GM19193 (cell line): ENCODE measurements around the gene ARFGEF3.

Experiments used
- POLR2A ChIP-seq: IDR thresholded peaks from 4 replicates; pipeline ENCODE4 v1.6.1; 2011; ENCODE audit not compliant: insufficient read depth, insufficient read length; ENCODE audit errors: extremely low read depth

The ARFGEF3 gene

DNA sequence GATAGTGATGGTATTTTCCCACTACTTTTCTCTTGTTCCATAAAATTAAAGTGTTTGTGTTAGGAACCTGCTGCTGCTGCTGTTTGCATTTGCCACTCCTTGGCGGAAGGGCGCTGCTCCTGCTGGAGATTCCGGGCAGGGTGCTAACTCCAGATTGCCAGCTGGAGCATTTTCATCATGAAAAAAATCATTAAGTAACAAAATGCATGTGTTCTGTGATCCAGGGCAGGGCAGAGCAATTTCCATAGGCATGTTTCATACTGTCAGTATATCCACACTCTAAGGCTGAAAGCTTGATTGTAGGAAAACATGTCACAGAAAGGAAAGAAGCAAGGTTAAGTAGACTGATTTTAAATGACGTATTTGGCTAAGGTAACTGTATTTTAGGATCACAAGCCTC lies 32.5 kb downstream of the ARFGEF3 start:
- no peak for TF ChIP-seq POLR2A

DNA sequence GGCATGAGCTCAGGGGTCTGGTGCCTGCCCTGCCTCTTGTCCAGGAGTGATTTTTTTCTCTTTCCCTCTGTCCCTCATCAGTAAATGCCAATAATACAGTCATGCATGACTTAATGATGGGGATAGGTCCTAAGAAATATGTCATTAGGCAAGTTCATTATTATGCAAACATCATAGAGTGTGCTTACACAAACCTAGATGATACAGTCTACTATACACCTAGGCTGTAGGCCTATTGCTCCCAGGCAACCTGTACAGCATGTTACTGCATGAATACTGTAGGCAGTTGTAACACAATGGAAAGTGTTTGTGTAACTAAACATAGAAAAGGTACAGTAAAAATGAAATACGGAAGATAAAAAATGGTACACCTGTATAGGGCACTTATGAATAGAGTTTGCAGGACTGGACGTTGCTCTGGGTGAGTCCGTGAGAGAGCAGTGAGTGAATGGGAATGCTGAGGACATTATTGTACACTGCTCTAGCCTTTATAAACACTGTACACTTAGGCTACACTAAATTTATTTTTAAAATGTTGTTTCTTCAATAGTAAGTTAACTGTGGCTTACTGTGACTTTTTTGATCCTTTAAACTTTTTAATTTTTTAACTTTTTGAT lies 34.5 kb downstream of the ARFGEF3 start:
- no peak for TF ChIP-seq POLR2A

DNA sequence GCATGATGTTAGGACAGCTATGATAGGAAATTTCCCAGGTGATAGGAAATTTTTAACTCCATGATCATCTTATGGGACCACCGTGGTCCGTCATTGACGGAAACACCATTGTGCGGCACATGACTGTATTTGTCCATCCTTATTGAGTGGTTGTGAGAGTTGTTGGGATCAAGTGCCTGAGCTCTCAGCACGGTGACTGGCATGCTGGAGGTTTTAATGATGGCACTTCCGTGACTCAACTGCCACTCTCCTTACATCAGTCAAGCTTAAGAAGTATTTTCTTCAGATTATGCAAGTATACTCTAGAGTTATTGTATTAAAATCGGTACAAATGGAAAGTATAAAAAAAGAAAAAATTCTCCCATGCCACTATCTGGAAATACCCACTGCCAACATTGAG lies 35.8 kb downstream of the ARFGEF3 start:
- no peak for TF ChIP-seq POLR2A

DNA sequence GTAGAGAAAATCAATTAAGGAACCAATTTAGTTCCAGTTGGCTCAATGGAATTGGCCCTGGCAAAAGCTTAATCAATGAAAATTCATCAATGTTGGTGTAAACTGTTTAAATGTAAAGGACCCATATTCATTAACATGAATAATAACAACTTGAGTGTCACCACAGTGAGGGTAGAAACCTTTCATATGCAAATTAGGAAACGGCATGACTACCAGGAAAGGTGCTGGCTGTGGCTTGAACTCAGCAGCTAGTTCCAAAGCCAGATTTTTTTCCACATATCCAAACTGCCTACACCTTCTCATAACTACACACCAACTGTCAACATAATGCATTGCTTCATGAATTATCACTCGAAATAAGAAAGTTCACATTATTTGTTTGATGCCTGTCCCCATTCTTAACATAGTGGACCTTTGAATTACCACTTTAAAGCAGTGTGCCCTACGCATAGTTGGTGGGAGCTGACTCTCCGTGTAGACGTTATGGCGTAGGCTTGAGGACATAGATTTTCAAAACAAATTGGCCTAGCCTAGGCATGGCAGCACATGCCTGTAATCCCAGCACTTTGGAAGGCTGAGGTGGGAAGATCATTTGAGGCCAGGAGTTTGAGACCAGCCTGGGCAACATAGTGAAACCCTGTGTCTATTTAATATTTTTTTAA lies 36.8 kb downstream of the ARFGEF3 start:
- no peak for TF ChIP-seq POLR2A

DNA sequence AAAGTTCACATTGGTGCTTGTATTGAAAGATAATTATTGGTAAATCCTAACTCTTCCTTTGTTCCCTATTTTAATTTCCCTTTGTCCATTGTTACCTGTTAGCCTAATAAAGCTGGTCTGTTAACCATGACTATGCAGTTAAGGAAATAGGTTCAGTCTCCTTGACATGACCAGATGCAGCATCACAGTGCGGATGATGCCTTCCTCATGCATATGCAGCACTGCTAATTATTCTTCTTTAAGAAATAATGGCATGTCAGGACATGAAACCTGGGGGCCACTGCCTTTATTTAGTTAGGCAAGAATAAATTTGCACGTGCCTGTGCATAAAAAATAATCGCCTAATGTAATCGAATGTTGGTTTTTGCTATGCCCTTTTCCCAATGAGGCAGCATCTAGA lies 40.1 kb downstream of the ARFGEF3 start:
- no peak for TF ChIP-seq POLR2A

DNA sequence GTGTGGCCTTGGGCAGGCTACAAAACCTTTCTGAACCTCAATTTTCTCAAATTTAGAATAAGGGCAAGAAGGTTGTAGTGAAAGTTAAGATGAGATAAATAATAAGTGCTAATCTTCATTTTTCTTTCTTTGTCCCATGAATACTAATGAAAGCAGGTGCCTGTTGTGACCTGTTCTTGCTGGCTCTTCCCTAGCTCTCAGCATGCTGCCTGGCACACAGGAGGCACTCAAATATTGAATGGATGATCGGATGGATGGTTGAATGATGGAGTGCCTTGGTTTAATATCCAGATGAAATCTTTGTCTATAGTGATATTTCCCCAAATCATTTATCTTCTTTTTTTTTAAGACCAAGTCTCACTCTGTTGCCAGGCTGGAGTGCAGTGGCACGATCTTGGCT lies 41.6 kb downstream of the ARFGEF3 start:
- TF ChIP-seq POLR2A = no peak

DNA sequence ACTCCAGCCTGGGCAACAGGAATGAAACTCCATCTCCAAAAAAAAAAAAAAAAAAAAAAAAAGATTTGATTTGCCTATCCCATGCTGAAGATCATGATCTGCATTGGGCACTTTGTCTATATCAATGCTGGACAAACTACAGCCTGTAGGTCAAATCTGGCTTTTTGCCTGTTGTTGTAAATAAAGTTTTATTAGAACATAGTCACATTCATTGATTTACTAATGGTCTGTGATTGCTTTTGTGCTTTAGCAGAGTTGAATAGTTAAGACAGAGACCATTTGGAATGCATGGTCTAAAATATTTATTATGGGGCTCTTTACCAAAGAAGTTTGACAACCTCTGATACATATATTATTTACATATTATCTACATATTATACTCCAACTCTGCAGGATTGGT lies 42.6 kb downstream of the ARFGEF3 start:
- no peak for TF ChIP-seq POLR2A

DNA sequence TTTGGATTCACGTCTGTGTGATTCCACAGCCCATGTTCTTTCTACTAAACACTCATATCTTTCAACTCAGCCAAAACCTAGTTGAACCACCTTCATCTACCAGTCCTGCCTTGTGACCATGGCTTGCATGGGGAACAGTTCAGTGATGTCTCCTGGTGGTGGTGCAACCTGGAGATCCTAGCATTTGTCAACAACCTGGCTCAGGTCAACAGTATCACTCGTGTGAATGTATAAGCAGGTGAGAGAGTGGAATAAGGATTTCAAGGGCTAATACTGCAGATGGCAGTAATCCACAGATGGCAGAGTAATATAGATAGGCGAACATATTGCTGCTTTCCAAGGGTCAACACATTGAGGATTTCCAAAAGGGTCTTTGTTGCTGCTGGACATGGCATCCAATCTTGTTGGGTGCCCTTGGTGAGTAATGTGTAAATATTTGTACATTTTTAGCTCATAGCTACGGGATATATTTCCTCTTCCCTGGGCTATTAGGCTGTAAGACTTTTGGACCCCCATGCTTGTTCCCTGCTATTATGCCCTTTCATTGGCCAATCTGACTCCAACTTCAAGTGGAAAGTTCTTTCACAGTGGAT lies 43.1 kb downstream of the ARFGEF3 start:
- no peak for TF ChIP-seq POLR2A

DNA sequence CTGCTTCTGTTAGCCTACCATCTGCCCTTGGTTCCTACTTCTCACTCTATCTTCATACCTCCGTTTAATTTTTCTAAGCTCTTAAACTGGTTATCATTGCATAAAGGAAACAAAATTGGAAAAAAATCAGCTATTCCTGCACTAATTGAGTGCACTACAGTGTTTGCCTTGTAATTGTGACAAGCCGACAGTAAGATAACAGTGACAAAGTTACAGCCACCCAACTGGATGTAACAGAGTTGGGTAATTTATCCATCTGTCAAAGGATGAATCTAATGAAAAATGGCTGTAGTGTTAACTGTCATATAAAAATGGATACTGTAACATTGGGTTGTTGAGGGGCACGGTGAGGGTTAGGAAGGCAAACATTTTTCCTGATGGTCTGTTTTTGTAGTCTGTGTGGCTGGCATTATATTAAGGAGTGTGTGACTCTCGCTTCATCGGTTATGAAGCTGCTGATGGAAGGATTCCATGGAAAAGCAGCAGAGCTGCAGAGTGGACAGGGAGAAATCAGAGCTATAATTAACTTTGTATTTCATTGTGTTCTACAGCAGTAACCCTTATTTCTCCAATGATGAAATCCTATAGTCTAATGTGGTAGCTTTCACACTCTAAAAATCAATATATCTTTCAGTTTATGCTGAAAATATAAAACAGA lies 43.8 kb downstream of the ARFGEF3 start:
- TF ChIP-seq POLR2A = no peak

DNA sequence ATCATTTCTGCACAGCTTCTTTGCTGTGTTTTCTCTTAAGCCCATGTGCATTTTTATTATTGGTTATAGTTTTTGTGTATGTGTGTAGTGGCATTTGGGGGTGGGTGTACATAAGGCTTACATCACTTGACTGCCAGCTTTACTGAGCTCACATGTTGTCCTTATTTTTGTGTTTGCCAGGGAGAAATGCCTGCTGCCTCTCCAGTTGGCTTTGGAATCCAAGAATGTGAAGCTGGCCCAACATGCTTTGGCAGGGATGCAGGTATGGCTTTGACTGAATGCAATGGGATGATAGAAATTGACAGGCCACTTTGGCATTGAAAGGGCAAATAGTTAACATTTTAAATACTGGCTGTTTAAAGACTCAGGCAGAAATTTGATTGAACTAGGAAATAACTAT lies 45.1 kb downstream of the ARFGEF3 start:
- TF ChIP-seq POLR2A = no peak

DNA sequence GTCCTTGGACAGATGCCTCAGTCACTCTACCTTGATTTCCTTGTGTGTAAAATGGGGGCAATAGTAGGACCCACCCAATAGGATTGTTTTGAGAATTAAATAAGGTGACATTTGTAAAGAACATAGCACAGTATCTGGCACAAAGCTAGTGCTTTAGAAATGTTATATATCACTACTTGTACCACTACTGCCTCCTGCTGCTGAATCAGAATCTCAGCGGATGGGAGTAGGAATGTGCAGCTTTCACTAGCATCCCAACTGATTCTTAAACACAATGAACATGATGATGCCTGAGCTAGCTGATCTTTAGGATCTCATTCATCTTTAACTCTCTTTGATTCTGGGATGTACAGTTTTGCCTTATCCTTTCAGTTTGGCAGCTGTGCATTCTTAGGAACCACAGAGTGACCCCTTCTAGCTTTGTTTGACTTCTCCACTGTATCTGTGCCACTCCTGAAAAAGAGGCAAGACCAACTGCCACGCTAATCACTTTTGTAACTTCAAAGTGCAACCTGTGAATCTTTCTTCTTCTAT lies 49.4 kb downstream of the ARFGEF3 start:
- TF ChIP-seq POLR2A = no peak

DNA sequence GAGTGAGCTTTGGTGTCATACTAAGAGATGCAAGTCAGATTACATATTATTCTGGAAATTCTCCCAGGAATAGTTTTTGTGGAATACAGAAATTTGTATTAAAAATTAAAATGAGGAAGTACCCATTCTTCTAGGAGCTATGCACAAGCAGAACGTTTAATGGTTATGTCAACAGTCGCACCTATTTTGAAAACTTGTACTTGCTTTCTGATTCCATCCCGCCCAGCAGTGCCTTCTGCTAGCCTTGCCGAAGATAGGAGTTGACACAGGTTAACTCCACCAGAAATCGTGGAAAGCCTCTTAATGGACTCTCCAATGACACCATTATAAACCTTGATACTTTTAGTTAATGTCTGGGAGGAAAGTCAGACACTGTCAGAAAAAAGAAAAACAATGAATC lies 49.9 kb downstream of the ARFGEF3 start:
- TF ChIP-seq POLR2A = no peak

DNA sequence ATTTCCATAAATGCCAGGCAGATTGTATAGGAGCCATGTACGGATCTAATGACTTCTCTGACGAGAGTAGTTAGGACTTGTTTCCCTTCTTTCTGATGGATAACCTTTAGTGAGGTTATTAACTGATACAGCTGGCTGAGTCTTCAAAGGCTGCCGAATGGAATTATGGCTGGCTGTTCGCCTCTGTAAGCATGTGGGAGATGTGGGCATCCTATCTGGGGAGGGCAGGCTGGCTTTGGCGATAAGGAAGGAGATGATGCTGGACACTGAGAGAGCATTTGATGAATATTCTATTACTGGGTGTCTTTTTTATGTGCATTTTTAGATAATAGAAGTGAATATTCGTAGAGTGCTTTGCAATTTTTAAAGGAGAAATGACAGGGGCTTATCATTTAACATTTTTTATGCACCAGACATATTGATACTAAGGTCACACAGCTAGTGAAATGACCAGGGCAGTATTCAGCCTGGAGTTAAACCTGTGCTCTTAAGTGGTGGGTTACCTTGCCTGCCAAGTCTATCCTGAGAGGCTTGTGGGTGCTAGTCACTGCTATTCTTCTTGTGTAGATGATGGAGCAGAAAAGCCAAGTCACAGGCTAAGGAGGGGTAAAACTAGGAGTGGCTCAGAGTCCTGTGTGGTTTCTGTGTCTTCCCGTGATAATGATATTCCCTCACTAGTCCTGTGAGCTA lies 53.5 kb downstream of the ARFGEF3 start:
- TF ChIP-seq POLR2A = no peak

DNA sequence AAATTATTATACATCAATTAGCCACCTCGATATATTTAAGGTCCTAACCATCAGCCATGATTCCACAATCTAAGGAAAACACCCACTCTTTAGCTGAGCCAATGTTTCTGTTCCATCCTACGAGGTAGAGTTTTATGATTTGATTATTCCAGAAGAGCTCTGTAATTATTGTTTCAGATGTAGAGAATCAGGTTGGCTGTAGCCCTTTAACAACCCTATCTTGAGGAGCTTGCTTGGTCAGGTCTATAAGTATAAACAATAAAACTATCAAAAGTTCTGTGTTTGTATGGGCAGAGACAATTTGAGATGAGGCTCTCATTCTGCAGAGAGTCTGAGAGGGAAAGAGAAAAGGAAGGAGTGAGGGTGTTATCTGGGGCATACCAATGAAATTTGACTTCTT lies 56.7 kb downstream of the ARFGEF3 start, which contains the start of gene PBOV1:
TSS of gene PBOV1 (minus strand) at position 43 of the 400 bp plus-strand sequence. CDS start 96 bp downstream, outside the sequence.
- TF ChIP-seq POLR2A = no peak

DNA sequence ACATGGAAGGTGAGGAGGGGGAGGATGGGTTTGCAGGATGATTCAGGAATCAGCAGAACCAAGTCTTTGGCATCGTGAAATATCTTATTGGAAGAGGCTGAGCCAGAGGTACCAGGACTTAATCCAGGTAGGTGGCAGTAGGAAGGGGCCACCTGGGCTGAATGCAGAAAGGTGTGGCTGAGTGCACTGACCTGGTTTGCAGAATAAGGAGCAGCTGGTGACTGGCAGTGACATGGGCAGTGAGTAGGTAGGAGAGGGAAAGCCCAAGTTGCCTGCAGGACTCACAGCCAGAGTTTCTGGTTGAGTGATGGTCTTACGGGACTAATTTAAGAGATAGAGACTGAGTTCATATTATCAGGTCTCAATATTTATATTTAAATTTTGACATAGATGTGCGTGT lies 57.7 kb downstream of the ARFGEF3 start:
- no peak for TF ChIP-seq POLR2A
